GM12873 (cell line): Measurements from ENCODE around the gene EXOC1.

ENCODE experiments used
- CTCF ChIP-seq: IDR thresholded peaks from 2 replicates; pipeline ENCODE4 v1.5.1; 2012; ENCODE audit warnings: low read depth, mild to moderate bottlenecking, moderate library complexity, low read length, control low read depth; ENCODE audit not compliant: insufficient read depth; ENCODE audit errors: missing control alignments

Gene EXOC1

GRCh38 chr4:55853484-55854046 is at the start of gene EXOC1:
EXOC1 (plus strand) TSS chr4:55853648; CDS start chr4:55858324, 4,676 bp downstream.
- no peak for TF ChIP-seq CTCF

- no peak for TF ChIP-seq CTCF
Measured at GRCh38 chr4:55807556-55807955, 45.9 kb upstream of the EXOC1 start.

- no peak for TF ChIP-seq CTCF
Measured at GRCh38 chr4:55808186-55808585, 45.3 kb upstream of the EXOC1 start.

GRCh38 chr4:55808632-55809031 is 44.8 kb upstream of the EXOC1 start:
- no peak for TF ChIP-seq CTCF

- no peak for TF ChIP-seq CTCF
Measured at GRCh38 chr4:55817691-55818090, 35.8 kb upstream of the EXOC1 start.

- TF ChIP-seq CTCF: no peak
Measured at GRCh38 chr4:55819634-55820033, 33.8 kb upstream of the EXOC1 start, which contains the start of gene EXOC1L. EXOC1L (plus strand) TSS chr4:55819790; CDS start chr4:55820027, 237 bp downstream.

- TF ChIP-seq CTCF: no peak
Measured at GRCh38 chr4:55820279-55820678, 33.2 kb upstream of the EXOC1 start.

- no peak for TF ChIP-seq CTCF
Measured at GRCh38 chr4:55822329-55822728, 31.1 kb upstream of the EXOC1 start.
